A204.1 (cell line): ENCODE measurements around the gene NFE2L3.

Experiments used
- FAIRE-seq: peaks from 2 replicates; lab custom pipeline; 2012; peaks lifted over from hg19 to GRCh38; lab: Jason Lieb, UNC

NFE2L3 gene

GRCh38 chr7:26200444-26201246 is 48.6 kb downstream of the NFE2L3 start, which contains the start of gene HNRNPA2B1:
Gene HNRNPA2B1, minus strand, starts transcription at chr7:26200746. Its CDS starts 169 bp downstream, at chr7:26200577.
- FAIRE-seq: peak; percentile 98

DNA sequence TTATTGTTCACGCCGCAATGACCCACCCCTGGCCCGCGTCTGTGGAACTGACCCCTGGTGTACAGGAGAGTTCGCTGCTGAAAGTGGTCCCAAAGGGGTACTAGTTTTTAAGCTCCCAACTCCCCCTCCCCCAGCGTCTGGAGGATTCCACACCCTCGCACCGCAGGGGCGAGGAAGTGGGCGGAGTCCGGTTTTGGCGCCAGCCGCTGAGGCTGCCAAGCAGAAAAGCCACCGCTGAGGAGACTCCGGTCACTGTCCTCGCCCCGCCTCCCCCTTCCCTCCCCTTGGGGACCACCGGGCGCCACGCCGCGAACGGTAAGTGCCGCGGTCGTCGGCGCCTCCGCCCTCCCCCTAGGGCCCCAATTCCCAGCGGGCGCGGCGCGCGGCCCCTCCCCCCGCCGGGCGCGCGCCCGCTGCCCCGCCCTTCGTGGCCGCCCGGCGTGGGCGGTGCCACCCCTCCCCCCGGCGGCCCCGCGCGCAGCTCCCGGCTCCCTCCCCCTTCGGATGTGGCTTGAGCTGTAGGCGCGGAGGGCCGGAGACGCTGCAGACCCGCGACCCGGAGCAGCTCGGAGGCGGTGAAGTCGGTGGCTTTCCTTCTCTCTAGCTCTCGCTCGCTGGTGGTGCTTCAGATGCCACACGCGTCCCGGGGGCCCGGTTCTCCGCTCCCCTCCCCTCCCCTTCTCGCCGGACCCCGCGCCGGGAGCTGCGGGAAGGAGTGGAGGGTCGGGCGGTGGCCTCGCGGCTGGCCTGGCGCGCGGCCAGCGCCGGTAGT is 49.4 kb downstream of the NFE2L3 start, which contains the start of gene CBX3:
Gene CBX3, plus strand, starts transcription at position 499 of the 772 bp plus-strand sequence. CDS start 1,254 bp downstream, outside the sequence.
- no peak for FAIRE-seq

- no peak for FAIRE-seq
Observed at GRCh38 chr7:26202019-26202990, 50.3 kb downstream of the NFE2L3 start.

DNA sequence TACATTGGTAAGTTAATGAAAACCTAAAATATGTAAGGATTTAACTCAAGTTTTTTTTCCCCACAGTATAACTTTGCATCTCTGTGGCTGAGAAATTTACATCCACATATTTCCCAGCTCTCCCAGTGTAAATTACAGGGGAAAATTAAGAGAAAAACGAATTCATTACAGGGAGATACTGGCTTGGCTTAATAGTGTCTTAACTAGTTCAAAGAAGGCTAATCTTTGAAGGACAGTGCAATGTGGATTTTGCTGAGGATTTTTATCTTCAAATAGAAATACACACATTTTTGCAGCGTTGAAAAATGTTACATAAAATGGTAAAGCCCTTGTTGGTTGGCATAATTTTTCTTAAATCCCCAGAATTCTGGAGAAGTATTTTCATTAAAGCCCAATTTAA is 51.0 kb downstream of the NFE2L3 start:
- FAIRE-seq: no peak

GRCh38 chr7:26208040-26208439 is 56.0 kb downstream of the NFE2L3 start:
- FAIRE-seq: no peak

DNA sequence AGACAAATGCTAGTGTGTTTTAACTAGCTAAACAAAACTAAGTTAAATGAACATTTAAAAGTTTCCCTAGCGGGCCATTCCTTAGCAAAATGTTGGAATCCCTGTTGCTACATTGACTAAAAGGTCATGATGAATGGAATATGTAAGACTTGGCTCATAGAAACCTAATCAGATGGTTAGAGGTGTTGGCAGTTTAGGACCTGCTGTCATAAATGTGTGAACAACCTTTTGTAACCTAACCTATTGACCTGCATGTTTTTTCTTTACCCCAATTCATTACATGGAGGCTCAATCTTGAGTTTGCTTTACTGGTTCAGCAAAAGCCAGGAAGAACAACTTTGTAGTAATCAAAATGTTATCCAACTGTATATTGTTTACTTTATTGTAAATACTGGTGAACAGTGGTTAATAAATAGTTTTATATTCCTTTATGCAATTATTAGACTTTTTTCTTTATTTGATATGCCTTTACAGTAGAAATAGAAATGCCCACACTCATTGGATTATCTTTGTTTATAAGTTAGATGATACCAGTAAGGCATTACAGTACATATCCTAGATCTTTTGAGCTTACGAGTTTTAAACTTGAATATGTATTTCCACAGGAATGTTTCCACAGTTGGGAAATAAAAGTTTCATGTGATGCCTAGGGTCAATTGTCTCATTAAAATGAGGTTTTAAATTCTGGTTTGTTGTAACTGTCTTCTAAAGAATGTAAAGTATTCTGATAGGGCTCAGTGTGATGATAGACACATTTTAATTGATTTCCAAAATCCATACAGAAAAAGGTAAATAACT is 61.1 kb downstream of the NFE2L3 start:
- FAIRE-seq: peak; percentile 21

- no peak for FAIRE-seq
Observed at GRCh38 chr7:26213807-26214515, 62.0 kb downstream of the NFE2L3 start.

GRCh38 chr7:26216049-26216448 is 64.1 kb downstream of the NFE2L3 start:
- FAIRE-seq: no peak

DNA sequence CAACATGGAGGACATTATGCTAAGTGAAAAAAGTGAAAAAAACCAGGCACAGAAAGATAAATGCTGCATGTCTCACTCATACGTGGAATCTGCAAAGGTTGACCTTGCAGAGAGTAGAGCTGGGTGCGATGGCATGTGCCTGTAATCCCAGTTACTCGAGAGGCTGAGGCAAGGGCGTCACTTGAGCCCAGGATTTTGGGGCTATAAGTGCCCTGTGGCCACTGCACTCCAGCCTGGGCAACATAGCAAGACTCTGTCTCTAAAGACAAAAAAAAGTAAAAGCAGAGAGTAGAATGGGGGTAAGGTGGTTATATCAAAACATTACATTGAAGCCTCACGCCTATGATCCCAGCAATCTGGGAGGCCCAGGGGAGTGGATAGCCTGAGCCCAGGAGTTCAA is 72.4 kb downstream of the NFE2L3 start:
- FAIRE-seq: no peak

DNA sequence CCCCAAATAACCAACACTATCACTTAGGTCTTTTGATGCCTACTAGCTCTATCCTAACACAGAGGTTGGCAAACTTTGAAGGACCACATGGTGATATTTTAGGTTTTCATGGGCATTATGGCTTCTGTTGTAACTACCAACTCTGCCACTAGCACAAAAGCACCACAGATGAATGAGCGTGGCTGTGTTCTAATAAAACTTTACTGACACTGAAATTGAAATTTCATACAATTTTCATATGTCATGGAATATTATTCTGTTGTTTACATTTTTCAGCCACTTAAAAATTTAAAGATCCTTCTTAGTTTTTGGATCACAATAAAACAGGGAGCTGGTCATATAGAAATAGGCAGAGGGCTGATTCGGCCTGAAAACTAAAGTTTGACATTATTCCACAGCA is 76.0 kb downstream of the NFE2L3 start:
- FAIRE-seq: no peak

DNA sequence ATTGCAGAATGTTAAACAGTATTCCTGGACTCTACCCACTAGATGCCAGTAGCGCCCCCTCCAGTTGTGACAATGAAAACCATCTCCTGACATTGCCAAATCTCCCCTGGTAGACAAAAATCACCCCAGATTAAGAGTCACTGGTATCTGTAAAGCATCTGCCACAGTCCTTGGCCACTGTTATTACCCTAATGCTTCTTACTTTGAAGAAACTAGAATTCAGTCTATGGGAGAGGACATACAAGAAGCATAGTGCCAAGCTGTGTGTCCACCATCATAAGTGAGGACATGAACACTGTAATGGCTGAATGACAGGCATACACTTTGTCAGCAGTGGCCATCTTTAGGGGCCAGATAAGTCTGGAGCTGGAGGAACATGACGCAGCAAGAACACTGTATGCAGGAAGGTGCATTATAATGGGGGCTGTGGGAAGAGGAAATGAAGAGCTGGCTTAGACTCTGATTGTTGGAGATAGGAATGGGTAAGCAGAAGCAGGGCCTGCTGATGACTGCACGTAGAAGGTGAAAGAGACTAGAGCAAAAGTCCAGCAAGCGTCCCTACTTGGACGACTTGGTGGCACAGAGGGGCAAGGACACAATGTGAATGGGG is 82.0 kb downstream of the NFE2L3 start:
- no peak for FAIRE-seq
